GM19397 (cell line): ENCODE results near the gene SYT1.

Experiments
- ATAC-seq: cut with Tn5 transposase; IDR thresholded peaks from one replicate; pipeline ENCODE4 v1.9.1; 2021; ENCODE audit warnings: mild to moderate bottlenecking, moderate library complexity; ENCODE audit not compliant: unreplicated experiment

The SYT1 gene

GRCh38 chr12:79274501-79275064 lies 410.0 kb downstream of the SYT1 start:
- no peak for ATAC-seq

DNA sequence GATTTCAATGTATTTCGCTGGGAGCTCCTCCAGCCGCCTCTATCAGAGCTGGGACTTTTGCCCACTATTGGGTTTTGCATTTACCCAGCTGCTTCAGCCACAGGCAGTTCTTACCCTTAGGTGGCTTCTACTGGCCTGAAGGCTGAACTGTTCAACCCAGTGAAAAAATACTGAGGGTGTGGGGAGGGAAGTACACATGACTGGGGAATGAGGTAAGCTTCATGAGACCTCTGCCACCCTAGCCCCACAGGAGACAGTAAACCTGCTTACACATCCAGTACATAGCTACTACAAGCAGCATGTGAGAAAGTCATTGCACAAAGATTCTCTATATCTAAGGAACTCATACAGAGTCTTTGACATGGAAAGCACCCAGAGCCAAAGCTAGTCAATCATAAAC lies 411.1 kb downstream of the SYT1 start:
- ATAC-seq: no peak

GRCh38 chr12:79283364-79283763 lies 418.8 kb downstream of the SYT1 start:
- ATAC-seq: no peak

DNA sequence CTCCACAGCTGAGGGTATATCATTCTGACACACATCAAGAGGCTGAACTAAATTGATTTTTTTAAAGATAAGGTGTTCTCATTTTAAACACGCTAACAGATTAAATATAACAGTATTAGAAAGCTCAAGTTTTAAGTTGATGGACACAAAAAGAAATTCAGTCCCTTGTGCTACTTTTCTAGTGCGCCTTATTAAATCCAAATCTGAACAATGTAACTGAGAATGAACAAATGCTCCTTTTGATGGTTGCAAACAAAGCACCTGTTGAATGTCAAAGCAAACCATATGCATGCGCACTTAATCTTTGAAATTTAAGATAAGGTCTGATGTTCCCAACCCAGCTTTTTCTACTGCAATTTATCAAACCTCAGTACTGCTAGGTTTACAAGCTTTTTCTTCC lies 424.3 kb downstream of the SYT1 start:
- no peak for ATAC-seq

- ATAC-seq: no peak
Measured at GRCh38 chr12:79291711-79292110, 427.1 kb downstream of the SYT1 start.

- no peak for ATAC-seq
Measured at GRCh38 chr12:79294590-79294989, 430.0 kb downstream of the SYT1 start.

- no peak for ATAC-seq
Measured at GRCh38 chr12:79295572-79295971, 431.0 kb downstream of the SYT1 start.

DNA sequence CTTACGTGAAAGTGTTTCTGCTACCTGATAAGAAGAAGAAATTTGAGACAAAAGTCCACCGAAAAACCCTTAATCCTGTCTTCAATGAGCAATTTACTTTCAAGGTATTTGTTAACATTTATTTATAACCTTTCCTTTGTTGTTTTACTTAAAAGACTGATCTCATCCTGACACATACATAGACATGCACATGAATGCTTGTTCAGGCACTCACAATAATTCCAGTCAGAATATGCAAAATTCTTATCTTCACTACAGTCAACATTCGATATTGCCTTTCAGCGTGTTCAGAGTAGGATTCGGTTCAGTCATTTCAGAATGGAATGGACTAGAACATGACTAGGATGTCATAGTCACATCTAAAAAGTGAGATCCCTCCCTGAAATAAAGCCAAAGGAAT lies 431.6 kb downstream of the SYT1 start:
- ATAC-seq: no peak

DNA sequence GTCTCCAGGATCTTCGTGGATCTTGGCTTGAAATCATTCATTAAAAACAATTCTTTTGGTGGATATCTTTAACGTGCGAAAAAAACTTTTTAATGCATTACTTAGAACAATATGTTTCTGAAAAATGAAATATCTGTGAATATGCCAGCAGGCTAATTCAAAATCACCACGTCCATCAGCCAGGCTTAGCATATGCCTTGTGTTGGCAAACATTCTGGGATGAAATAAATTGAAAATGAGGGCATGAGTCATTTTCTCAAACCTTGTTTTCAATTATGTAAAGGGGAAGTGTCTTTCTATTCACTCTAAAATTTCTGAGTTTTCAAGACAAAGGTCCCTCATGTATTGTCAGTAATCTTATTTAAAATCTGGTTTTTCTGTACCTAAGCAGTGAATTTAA lies 432.3 kb downstream of the SYT1 start:
- ATAC-seq: no peak

GRCh38 chr12:79298506-79298905 lies 433.9 kb downstream of the SYT1 start:
- no peak for ATAC-seq

DNA sequence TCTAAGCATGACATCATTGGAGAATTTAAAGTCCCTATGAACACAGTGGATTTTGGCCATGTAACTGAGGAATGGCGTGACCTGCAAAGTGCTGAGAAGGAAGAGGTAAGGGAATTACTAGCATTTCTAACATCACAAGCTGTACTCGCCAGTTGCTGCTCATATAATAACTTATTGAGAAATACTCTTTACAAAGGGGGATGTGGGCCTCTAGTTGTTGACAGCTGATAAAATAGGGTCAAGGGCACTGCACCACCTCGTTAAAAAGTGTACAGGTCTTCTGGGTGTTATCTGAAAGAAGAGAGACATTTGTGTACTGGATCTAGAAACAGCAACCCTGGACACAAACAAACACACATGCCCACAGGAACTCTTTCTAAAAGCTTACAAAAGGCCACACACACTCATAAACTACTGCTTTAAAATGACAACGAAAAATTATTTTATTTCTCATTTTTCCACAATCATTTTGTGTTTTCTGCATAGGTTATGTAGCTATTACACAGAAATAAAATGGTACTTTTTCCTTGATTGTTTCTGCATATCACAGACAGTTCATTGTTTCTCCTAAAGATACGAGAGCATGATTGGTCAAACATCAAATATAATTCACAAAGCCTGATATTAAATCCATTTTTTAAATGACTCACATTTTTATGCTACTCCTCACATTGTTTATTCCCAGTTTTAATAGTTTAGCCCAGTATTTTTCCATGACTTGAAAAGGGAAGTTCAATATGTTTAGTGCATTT lies 435.0 kb downstream of the SYT1 start:
- ATAC-seq: no peak

DNA sequence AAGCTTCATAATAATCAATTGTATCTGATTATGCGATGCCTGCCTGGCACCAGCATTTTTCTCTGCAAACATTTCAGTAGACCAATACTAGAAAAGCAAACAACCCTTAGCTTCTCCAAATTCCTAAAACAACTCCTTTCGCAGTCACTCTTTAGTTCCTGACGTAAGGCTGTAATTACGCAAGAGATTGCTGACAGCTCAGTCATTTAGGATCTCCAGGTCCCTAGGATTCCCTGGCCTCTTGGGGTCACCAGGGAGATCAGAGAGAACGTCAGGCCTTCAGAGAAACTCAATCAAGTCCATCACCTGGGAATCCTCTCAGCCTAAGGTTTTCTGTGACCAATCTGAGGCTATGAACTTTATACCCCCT lies 435.6 kb downstream of the SYT1 start:
- no peak for ATAC-seq

DNA sequence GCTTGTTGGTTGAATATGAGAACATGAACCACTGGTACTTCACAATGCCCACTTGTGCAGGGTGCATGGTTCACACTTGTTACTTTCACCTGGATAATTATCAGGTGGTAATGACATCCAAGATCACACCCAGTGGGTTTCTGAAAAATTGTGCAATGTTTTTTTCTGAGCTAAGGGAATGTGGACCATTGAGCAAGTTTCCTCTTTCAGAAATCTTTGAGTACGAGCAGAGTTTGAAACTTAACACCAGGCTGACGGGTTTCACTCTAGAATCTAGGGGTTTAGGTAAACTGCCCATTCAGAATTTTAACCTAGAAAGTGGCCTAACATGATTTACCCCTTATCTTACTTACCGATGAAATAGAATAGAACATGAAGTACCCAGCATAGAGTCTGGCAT lies 436.6 kb downstream of the SYT1 start:
- ATAC-seq: no peak

DNA sequence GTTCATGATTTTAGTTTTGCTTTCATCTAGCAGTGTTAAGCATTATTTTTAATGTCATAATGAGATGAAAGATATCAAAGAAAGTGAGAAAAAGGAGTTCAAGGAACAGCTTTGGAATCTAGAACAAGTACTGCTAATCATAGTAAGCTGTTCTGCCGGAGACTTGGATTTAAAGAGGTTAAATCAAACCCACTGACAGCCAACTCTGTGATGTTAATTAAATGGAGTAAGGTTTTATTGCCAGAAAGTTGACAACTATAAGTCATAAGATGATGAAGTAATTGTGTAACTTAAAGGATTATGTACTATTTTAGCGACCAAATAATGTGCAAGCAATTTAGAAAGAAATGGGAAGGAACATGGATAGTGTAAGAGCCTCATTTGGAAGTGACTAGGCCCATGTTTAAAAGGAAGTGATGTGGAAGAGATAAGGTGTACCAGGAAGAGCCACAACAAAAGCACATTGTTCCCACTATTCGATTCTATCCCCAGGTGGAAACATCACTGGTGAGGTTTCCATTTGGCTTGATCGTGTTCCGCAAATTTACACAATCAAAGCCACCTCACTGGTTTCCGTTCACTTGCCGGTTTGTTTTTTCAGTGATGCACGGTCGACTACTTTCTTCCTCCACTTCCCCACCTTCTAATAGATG lies 437.7 kb downstream of the SYT1 start:
- ATAC-seq: no peak

DNA sequence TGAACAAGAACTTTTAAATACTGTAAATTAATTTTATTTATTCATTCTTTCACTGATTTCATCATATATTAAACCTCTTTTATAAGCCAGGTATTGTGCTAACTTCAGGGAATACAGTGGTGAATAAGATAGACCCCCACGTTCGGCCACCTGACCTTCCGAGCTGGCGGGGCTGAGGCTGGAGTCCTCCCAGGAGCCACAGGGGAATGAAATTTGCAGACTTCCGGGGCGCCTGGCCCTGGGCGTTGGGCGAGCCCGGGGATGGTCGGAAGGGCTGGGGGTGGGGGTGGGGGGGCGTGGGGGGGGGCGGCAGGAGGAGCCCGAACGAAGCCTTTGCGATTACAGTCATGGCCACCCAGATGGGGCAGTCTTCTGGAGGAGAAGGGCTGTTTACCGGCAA lies 442.8 kb downstream of the SYT1 start:
- ATAC-seq: no peak

GRCh38 chr12:79309039-79309438 lies 444.5 kb downstream of the SYT1 start:
- no peak for ATAC-seq

GRCh38 chr12:79317179-79317847 lies 452.7 kb downstream of the SYT1 start:
- no peak for ATAC-seq

DNA sequence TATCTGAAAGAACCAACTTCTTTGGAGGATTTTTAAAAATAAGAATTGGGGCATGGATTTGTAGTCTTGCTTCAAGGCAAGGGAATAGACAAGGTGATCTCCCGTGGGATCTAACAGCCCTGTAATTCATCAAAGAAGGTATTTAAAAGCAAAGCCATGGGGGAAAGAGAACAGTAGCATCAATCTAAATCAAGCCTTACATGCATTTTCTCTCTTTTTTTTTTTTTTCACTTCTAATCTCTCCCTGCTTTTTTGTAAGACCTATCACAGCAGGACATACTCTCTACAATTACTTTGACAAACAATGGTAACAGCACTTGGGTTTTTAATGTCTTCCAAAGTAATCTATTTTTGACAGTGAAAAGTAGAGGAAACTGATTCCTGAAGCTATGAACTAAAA lies 458.3 kb downstream of the SYT1 start:
- ATAC-seq: no peak

- no peak for ATAC-seq
Measured at GRCh38 chr12:79324571-79324970, 460.0 kb downstream of the SYT1 start.

- no peak for ATAC-seq
Measured at GRCh38 chr12:79326222-79326621, 461.6 kb downstream of the SYT1 start.

DNA sequence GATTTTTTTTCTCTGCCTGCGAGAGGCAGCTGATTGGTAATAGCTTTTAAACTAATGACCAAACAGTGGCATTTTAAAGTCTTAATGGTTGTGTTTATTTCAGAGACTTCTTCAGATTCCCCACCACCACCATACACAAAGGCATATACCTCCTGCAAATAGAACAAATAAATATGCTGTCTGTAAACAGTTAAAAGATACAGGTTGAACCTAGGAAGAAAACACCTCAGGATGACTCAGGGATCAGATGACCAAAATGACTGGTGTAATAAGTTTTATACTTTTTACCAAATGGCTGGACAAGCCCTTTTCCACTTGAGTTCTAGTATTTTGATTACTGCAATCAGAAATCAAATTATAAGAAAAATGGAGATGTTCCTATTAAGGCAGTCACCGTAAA lies 462.1 kb downstream of the SYT1 start:
- ATAC-seq: no peak

- ATAC-seq: no peak
Measured at GRCh38 chr12:79327465-79327864, 462.9 kb downstream of the SYT1 start.
